HG02588 (cell line): ENCODE results near the gene IGDCC3.

Experiments used
- ATAC-seq: cut with Tn5 transposase; IDR thresholded peaks from one replicate; pipeline ENCODE4 v1.9.1; 2021; ENCODE audit warnings: mild to moderate bottlenecking, moderate library complexity; ENCODE audit not compliant: unreplicated experiment

The IGDCC3 gene

DNA sequence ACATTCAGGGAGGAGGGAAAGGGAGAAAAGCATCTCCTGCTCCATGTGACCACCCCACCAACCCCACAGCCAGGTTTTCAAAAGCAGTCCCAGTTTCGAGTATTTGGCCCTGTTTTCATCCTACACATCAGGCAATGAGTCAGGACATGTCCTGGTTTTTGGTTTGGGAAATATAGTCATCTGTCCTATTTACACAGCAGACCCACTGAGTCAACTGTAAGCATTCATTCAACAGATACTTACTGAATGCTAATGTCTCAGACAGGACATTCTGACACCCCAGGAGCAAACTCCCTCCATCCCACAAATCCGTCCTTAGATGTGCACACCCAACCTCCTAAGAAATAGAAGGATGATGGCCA lies 32.9 kb downstream of the IGDCC3 start:
- ATAC-seq, result no peak

DNA sequence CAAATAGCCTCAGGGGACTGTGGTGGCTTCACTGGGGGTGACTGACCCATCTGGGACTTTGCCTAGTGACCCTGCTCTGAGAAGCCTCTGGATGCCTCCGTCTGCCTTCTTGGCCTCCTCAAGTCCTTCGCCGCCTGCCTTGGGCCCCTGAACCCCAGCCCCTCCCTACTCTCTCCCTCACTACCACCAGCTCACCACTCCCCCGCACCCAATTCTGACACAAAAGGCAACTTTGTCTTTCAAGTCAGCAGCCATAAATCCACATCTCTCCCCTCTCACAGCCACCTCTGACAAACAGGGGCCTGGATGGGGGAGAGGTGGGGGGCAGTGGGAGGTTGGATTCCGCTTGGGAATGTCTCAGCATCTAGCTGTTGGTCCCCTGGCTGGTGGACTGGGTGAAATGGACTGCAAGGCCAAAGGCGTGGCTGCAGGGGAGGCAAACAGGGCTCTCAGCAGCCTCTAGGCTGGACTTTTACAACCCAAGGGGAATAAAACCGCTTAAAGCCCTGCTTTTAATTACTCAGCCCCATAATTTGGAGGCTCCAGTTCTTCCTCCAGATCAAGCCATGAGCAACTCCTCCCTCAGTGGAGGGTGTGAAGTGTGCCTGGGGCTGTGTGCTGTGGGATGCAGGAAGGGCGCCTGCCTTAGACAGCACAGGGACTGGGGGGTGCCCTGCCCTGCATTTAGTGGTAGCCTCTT lies 33.4 kb downstream of the IGDCC3 start:
- ATAC-seq, result no peak

DNA sequence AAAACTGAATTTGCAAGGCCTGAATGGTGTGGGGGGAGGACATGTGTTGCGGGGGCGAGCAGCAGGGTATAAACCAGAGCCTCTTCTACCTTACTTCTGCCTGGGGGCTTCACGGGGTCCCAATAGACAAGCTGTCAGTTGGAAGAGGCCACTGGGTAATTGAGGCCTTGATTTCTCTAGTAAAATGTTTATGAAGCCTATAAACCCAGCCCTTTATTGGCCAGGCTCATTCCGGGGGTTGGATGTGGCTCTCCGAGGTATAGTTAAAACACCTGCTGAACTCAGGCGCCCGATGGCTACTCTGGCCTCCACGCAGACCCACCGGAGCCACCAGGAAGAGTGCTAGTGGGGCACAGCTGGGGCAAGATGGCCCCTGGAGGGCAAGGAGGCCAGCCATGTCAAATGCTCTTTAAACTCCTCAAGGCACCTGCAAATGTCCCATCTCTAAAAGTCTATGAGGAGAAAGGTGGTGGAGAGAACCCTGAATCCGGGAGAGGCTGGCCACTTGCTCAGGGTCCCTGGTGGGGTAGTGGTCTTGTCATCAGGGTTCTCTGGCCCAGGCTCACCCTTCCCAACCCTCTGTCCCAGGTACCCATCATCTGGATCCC lies 34.3 kb downstream of the IGDCC3 start:
- ATAC-seq, result no peak

DNA sequence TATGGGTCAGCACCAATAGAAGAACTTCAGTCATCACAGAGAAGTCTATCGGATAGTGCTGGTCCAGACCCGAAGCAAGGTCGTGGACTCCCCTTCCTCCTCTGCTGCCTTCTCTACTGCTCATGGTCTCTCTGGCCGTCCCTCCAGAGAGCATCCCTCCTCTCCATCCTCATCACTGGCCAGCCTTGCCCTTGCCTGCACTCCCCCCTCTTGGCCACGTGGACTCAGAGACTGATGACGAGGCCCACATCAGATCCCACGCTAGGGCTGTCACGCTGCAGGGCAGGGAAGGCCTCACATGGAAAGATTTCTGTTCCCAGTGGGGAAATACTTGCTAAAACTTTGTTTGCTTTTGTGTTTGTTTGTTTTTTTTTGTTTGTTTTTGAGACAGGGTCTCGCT lies 35.3 kb downstream of the IGDCC3 start:
- no peak for ATAC-seq

DNA sequence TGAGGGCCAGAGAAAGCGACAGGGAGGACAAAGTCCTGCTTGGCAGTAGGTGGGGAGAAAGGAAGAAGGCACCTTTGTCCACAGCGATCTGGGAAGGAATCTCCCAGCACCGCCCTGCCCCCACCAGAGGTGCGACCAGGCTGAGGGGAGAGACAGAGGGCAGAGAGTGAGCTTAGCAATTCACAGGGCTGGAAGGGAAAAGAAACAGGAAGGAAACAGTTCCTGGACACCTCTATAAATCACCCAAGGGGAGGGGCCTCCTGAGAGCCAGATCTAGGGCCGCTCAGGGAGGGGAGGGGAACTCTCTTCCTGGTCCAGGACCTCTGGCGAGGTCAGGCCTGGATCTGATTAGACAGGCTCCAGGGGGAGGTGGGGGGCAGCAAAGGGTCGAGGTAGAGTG lies 37.9 kb downstream of the IGDCC3 start:
- no peak for ATAC-seq

DNA sequence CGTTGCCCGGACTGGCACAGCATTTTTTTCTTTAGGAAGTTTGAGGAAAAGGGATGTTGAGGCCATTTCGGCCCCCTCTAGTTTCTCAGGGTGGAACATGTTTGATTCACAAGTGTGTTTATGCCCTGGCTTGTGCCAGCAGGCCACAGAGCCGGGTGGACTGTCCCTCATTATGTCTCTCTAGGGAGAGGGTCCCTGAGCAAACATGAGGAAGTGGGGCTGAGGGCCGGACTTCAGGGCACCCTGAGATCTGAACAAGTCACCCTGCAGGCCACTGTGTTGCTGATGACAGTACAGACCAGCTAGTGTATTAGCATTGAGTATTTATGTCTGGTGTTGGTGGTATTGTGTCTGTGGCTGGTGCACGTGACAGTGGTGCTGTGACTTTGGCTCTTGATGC lies 38.4 kb downstream of the IGDCC3 start:
- no peak for ATAC-seq

DNA sequence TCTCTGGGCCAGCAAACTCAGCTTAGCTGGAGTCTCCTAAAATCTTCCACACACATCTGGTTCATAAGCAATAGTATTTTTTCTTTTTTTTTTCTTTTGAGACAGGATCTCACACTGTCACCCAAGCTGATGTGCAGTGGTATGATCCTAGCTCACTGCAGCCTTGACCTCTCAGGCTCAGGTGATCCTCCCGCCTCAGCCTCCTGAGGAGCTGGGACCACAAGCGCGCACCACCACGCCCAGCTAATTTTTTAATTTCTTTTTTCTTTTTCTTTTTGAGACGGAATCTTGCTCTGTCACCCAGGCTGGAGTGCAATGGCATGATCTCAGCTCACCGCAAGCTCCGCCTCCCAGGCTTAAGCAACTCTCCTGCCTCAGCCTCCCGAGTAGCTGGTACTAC lies 39.0 kb downstream of the IGDCC3 start:
- no peak for ATAC-seq

DNA sequence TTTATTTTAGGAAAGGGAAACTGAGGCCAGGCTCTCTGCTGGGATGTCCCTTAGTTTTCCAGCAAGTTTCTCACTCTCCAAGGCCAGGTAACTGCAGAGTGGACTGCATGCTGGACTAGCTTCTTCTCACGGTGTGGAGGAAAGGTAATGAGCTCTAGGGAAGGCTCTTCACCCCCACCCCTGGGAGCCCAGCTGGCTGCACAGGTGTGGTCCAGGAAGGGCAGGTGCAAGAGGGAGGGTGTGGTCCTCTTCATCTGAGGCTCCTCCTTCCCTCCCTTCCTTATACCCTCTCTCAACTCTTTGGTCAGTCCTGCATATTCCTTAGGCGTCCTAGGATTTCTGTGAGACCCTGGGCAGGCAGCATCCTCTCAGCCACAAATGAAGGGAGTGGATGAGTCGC lies 39.4 kb downstream of the IGDCC3 start:
- ATAC-seq, result no peak

DNA sequence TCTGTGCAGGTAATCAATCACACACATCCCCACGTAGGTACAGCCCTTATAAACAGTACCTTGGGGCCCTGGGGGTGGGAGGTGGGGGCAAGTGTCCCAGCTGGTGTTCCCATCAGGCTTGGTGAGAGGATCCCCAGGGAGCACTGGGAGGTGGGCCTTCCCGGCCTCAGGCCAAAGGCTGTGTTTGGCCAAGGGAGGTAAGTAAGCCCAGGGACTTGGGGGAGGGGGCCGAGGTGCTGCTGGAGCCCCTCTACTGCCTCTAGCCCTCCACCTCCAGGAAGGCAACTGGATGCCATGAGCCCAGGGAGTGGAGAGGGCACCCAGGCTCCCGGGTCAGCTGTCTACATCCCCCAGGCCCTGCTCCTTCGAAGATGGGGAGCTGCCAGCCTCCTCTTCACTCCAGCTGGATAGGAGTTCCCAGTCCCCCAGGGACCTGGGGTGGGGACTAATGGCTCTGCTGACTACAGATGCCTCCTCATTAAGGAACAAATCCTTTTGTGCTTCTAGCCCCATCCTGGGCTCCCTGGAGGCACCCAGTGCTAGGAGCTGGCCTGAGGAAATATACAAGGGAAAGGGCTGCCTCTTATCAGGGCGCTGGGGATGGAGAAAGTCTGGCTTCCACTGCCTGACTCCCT lies 40.2 kb downstream of the IGDCC3 start:
- no peak for ATAC-seq

DNA sequence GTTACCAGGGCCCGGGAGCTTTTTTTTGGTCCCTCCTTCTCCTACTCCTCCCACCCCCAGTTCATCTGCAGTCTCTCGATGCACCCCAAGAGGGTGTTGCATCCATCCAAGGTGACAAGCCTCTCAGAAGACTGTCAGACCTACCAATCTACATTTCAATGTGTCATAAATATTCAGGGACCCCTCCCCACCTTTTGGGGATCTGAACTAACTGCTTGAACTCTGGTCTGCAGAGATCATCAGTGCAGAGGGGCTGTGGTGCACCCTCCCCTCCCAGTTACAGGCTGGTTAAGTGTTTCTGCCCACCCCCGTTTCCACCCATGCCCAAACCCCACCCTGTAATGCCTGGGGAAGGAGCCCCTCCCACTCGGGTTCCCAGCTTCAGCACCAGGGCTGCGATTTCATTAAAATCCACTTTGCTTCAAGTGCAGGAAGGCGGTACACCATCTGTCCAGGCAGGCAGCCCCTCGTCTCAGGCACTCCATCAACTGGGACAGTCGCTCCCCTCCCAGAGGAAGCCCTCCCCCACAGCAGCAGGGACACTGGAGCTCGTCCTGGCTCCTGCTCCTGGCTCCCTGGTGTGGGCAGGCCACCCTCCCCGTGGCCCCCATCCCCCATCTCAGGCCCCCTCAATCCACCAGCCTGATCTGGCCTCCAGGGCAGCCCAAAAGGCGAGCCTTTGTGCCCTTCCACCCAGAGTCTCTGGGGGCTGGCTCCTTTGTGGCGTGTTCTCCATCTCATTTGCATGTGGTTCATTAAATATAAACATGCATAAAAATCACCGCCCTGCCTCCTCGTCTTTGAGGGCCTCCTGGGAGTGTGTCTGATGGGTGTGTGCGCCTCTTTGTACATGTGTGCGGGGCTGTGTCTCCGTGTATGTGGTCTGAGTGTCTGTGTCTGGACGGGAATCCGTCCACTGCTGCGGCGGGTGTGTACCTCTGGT lies 41.0 kb downstream of the IGDCC3 start:
- no peak for ATAC-seq

DNA sequence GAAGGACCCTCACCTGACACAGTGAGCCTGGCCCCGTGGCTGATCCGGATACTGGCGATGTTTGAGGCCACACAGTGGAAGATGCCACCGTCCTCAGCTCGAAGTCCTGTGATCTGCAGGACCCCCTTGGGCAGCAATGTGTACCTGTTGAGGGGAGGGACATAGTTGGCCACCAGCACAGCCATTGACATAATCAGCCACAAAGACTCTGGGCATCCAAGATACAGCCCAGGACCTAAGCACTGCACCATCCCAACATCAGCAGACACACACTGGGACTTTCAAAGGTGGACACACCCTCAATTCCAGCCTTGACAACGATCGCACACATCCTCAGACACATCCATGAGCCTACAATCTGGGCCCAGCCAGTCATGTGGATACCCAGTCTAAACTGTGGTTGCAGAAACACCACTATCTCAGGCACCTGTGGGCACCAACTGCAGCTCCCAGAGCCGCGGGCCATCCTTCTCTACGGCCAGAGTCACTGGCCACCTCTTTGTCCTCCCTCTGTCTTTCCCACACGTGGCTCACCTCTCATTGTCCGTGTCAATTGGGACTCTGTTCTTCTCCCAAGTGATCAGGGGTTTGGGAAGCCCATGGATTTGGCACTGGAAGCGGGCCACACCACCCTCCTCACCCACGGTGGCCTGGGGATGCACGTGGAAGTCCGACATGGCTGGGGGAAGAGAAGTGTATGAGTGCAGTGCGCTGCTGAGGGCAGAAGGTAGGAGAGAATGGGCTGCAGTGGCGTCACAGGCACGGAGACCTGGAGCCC lies 42.3 kb downstream of the IGDCC3 start:
- no peak for ATAC-seq

DNA sequence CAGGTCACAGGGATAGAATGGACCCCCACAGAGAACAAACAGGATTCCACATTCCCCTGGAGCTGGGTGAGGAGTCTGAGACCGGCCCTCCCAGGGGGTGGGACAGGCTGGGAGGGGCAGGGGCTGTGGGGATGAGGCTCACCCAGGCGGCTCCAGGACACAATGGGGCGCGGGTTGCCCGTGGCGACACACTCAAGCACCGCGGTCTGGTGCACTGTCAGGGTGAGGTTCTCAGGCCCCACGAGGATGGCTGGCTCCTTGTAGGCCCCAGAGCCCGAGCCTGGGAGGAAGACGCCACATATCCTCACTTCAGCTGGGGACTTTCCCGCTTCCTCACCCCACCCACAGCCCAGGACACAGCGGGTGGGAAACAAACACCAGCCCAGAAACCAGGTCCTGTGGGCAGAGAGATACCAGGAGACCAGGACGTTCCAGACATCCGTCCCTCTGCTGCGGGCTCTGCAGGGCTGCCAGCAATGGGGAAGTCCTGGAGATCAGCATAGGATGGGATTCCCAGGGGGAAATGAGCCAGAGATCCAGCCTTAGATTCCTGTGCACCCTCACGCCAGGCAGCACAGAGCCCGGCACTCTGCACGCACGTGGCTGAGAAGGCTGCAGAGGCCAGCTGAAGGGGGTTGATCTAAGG lies 43.1 kb downstream of the IGDCC3 start:
- ATAC-seq, result no peak

DNA sequence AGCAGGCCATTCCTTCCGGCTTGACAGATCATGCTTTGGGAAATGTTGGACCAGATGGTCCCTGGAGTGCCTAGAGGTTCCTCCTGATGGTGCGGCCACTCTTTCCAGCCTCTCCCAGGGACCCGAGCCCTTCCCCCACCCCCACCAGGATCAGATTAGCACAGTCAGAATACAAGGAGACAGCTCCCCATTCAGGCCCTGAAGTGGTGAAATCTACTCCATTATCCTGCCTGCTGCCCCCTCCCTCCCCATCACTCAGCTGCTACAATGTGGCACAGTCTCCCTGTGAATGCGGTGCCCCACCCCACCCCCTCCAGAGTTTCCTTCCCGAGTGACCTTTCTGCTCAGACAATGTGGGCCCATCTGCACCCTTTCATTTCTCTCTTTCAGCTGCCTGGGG lies 43.9 kb downstream of the IGDCC3 start:
- ATAC-seq, result no peak

DNA sequence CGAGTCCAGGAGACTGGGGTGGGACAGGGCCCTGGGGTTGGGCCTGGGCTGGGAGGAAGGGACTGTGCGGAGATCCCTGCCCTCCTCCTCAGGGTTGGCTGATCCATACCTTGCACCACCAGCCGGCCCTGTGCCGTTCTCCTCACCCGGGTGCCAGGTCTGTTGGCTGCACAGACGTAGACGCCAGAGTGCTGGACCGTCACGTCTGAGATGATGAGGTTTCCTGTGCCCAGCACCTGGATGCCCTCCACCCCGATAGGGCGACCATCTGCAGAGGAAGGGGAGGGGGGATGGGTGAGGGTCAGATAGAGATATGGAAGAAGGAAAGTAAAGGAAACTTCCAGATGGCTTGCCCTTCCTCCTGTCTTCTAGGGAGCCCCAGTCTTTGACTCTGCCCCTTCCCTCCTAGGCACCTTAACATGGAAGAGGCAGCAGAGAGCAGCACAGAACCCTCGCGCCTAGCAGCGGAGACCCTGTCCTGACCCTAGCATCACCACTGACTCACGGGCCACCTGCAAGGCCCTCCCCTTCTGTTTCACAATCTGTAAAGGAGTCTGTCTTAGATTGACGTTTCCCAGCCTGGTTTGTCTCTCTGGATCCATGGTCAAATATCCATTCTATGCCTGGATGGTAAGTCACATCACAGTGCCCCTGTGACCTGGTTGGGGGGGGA lies 44.5 kb downstream of the IGDCC3 start:
- no peak for ATAC-seq

DNA sequence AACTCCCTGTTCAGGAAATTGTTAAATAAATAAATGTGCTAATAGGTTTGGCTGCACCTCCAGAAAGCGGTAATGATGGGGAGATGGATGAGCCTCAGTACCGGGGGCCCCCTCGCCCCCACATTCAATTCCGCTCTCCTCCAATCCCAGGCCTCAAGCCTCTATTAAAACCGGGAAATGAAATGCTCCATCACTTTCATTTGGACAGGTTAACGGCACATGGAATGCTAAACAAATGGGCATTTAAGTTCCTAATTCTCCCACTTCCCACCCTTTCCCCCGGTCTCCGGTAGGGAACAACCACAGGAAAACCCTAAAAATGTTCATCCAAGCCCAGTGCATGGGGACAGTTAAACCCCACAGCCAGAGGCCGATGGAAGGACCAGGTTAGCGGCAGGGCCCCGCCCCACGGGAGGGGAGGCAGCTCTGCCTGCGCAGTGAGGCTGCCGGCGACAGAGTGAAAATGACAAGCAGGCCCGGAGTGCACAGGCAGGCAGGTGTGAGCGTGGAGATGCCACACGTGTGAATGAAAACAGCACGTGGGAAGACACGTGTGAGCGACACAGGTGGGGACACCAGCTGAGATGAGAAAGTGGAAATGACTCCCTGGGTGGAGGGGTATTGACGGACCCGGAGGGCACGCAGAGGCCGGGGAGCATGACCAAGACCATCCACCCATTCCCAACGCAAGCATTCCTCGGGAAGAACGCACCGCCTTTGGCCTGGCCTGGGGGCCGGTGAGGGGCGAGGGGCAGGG lies 45.2 kb downstream of the IGDCC3 start:
- no peak for ATAC-seq

DNA sequence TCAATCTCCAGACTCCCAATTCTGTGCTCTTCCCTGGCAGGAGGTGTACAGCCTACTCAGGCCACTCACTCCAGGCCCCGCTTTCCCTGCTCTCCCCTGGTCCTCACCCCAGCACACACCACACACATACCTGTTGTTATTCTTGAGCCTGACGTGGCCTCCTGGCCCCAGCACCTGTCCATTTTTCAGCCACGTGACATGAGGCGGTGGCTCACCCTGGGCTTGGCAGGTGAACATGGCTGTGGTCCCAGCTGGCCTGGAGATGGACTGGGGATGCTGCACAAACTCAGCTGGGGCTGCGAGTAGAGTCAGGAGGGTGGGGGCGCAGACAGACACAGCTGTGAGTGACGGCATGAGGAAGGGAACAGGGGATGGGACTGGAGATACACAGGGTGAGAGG lies 46.0 kb downstream of the IGDCC3 start:
- no peak for ATAC-seq

DNA sequence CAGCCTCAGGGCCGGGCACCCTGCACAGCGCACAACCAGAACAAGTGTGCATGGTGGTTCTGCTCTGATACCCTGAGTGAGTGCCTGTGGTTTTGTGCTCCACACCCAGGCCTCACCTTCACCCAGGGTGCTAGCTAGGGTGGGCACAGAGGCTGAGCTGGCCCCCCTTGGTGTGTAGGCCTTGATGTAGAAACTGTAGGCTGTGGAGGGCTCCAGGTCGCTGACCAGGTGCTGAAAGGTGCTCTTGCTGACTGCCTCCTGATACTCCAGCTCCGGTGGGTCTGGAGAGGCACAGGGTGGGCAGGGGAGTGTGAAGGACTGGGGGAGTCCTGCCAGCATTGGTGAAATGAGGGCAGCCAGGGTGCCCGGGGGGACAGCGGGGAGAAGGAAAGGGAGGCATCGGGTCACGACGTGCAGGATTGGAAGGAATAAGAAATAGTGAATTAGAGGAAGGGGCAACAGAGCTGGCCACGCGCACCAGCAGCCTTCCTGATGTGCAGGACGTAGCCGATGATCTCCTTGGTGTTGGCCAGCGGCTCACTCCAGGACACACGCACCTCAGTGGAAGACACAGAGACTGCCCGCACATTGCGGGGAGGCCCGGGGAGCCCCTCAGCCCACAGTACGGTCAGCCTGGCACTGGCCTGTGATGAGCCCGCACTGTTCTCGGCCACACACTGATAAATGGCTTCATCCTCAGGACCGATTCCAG lies 46.7 kb downstream of the IGDCC3 start:
- ATAC-seq, result no peak

DNA sequence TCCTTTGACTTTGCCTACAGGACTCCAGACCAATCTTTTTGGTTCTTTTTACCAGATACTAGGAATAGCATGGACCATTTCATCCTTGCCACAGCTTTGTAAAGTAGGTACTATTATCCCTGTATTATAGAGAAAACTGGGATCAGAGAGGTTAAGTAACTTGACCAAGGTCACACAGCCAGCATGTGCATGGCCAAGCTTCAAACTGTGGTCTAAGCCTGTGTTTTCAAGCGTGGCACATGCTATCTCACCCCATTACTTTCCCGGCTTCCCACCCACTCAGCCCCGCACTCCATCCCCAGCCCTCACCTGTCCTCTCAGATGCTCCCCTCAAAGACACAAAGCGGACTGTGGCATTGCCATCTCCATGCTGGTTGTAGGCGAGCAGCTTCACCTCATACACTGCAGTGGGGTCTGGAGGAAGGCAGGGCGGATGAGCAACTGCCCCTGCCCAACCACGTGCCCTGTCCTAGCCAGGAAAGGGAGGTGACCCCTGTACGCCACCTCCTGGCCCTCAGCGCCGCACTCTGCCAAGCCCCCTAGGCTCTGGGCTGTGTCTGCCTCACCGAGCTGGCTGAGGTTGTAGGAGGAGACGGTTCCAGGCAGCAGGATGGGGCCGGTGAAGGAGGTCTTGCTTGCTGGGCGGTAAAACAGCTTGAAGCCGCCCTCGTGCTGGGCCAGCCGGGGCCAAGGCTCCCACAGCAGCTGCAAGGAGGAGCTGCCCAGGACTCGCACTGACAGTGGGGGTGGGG lies 47.6 kb downstream of the IGDCC3 start:
- no peak for ATAC-seq
